Testis (tissue), 2 donors: ENCODE measurements around the gene AMBP.

Source experiments
- POLR2A ChIP-seq: fragments of 450-650 bp; IDR thresholded peaks from one replicate; pipeline ENCODE4 v1.6.1; 2017; ENCODE audit warnings: antibody characterized with exemption, mild to moderate bottlenecking, moderate library complexity
- TF ChIP-seq, protein P1 (sequence below), 3 experiments: fragments of 450-650 bp in 2 of 3; fragments of 200-600 bp in 1 of 3; sonication (generic) in 1 of 3; IDR thresholded peaks; one replicate each; pipeline ENCODE4 v1.5.1; 2016 to 2019; ENCODE audit warnings: antibody characterized with exemption in 3 of 3, mild to moderate bottlenecking in 2 of 3, moderate library complexity in 1 of 3

DNA sequence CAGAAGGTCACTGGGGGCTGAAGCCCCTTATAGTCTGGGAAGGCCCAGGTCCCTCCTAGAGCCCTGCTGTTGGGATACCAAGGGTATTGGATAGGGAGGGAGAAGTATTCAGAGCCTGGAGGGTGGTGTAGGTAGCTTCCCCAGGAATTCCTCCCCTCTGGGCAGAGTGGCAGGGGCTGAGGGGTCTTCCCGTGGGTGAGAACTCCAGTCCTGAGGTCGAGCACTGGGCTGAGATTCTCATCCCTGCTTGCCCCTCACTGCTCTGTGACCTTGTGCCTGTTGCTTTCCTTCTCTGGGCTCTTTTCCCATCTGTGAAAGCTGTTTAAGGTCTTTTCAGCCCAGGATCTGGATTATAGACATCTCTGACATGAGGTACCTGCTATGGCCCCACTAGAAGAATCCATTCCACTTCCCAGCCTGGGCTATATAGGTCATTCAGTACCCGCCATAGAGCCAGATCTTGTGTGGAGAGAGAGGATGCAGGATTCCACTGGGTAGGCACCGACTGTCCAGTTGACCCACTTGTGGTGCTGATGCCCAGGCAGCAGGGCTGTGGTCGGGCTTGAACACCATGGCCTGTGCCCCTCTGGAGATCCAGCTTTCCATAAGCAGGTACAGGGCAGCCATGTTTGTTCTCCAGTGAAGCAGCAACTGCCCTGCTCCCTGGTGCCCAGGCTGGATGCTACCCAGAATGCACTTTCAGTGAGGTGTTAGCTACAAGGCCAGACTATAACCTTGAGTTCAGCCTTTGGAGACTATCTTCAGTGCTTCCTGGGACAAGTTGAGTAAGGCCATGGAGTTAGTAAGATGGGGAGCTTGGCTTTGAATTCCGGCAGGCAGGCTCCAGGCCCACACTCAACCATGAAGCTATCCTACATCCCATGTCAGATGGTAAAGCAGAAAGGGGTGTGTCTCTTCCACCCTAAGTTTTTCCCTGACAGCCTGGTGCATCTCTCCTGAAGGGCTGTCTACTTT, 60.1 kb downstream of the AMBP start:
- TF ChIP-seq, protein P1, sequence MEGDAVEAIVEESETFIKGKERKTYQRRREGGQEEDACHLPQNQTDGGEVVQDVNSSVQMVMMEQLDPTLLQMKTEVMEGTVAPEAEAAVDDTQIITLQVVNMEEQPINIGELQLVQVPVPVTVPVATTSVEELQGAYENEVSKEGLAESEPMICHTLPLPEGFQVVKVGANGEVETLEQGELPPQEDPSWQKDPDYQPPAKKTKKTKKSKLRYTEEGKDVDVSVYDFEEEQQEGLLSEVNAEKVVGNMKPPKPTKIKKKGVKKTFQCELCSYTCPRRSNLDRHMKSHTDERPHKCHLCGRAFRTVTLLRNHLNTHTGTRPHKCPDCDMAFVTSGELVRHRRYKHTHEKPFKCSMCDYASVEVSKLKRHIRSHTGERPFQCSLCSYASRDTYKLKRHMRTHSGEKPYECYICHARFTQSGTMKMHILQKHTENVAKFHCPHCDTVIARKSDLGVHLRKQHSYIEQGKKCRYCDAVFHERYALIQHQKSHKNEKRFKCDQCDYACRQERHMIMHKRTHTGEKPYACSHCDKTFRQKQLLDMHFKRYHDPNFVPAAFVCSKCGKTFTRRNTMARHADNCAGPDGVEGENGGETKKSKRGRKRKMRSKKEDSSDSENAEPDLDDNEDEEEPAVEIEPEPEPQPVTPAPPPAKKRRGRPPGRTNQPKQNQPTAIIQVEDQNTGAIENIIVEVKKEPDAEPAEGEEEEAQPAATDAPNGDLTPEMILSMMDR (IDR thresholded peaks at IDR 0.05) = no peak
- TF ChIP-seq POLR2A = no peak
